H9 (cell line): ENCODE data around the gene TBC1D22A. TPM values are rescaled to one million over a fixed set of nuclear protein-coding genes. Genes with fewer than 3 reads are reported as not detected.

Source experiments
- DNase-seq: peaks from one replicate; pipeline ENCODE4 v3.0.0-alpha.2; 2017
- H2AFZ ChIP-seq: one replicate; pipeline ENCODE4 v1.6.1; 2013; ENCODE audit warnings: mild to moderate bottlenecking, low read length, control low read depth, moderate library complexity
- H2AK5ac ChIP-seq: 2 replicates; pipeline ENCODE4 v1.6.1; 2013; ENCODE audit warnings: low read length, control low read depth, mixed read lengths; ENCODE audit not compliant: insufficient read length
- H2BK120ac ChIP-seq: one replicate; pipeline ENCODE4 v1.6.1; 2013; ENCODE audit warnings: low read depth, mild to moderate bottlenecking, low read length, control low read depth, inconsistent platforms; ENCODE audit not compliant: poor library complexity, severe bottlenecking
- H2BK12ac ChIP-seq: 2 replicates; pipeline ENCODE4 v1.6.1; 2013; ENCODE audit warnings: low read length, control low read depth, mixed read lengths, low read depth; ENCODE audit not compliant: insufficient read length
- H2BK15ac ChIP-seq: 2 replicates; pipeline ENCODE4 v1.6.1; 2013; ENCODE audit warnings: low read depth, low read length, control low read depth
- H2BK20ac ChIP-seq: one replicate; pipeline ENCODE4 v1.6.1; 2013; ENCODE audit warnings: low read depth, mild to moderate bottlenecking, low read length, control low read depth, inconsistent platforms; ENCODE audit not compliant: poor library complexity, severe bottlenecking
- H2BK5ac ChIP-seq: 2 replicates; pipeline ENCODE4 v1.6.1; 2013; ENCODE audit warnings: low read length, control low read depth, mixed read lengths; ENCODE audit not compliant: insufficient read length
- H3K14ac ChIP-seq: 2 replicates; pipeline ENCODE4 v1.6.1; 2013; ENCODE audit warnings: low read length, control low read depth; ENCODE audit not compliant: insufficient read depth
- H3K18ac ChIP-seq: 2 replicates; pipeline ENCODE4 v1.6.1; 2013; ENCODE audit warnings: low read depth, mild to moderate bottlenecking, mixed read lengths, low read length, control low read depth; ENCODE audit not compliant: insufficient read length
- H3K23ac ChIP-seq: 2 replicates; pipeline ENCODE4 v1.6.1; 2013; ENCODE audit warnings: low read length, control low read depth, mixed read lengths, low read depth; ENCODE audit not compliant: insufficient read length
- H3K23me2 ChIP-seq: 2 replicates; pipeline ENCODE4 v1.6.1; 2013; ENCODE audit warnings: low read depth, mild to moderate bottlenecking, mixed read lengths, low read length, control low read depth; ENCODE audit not compliant: insufficient read length, poor library complexity, severe bottlenecking
- H3K27ac ChIP-seq: 2 replicates; pipeline ENCODE4 v1.5.1; 2013; ENCODE audit warnings: low read length, control low read depth, mixed read lengths, low read depth; ENCODE audit not compliant: insufficient read length
- H3K27me3 ChIP-seq: 2 replicates; pipeline ENCODE4 v1.6.1; 2013; ENCODE audit warnings: low read length, control low read depth, inconsistent platforms; ENCODE audit not compliant: insufficient read depth
- H3K4ac ChIP-seq: 2 replicates; pipeline ENCODE4 v1.6.1; 2013; ENCODE audit warnings: low read depth, mild to moderate bottlenecking, control low read depth, inconsistent platforms, low read length, moderate library complexity
- H3K4me1 ChIP-seq: 2 replicates; pipeline ENCODE4 v1.6.1; 2013; ENCODE audit warnings: low read length, control low read depth, inconsistent platforms; ENCODE audit not compliant: insufficient read depth
- H3K4me2 ChIP-seq: 2 replicates; pipeline ENCODE4 v1.6.1; 2013; ENCODE audit warnings: low read length, control low read depth, mixed read lengths; ENCODE audit not compliant: insufficient read length, insufficient read depth
- H3K56ac ChIP-seq: 2 replicates; pipeline ENCODE4 v1.6.1; 2013; ENCODE audit warnings: low read depth, mild to moderate bottlenecking, mixed read lengths, low read length, control low read depth; ENCODE audit not compliant: insufficient read length
- H3K79me1 ChIP-seq: 2 replicates; pipeline ENCODE4 v1.6.1; 2013; ENCODE audit warnings: low read depth, mild to moderate bottlenecking, moderate library complexity, low read length, control low read depth, inconsistent platforms; ENCODE audit not compliant: insufficient read depth, poor library complexity, severe bottlenecking
- H3K79me2 ChIP-seq: 2 replicates; pipeline ENCODE4 v1.6.1; 2013; ENCODE audit warnings: low read length, control low read depth, inconsistent platforms; ENCODE audit not compliant: insufficient read depth
- H3K9ac ChIP-seq: 2 replicates; pipeline ENCODE4 v1.6.1; 2013; ENCODE audit warnings: low read length, control low read depth, mixed read lengths; ENCODE audit not compliant: insufficient read length; ENCODE audit errors: extremely low read depth
- H3K9me3 ChIP-seq: one replicate; pipeline ENCODE4 v1.6.1; 2013; ENCODE audit warnings: low read depth, low read length, inconsistent platforms; ENCODE audit not compliant: control insufficient read depth
- H3T11ph ChIP-seq: one replicate; pipeline ENCODE4 v1.6.1; 2013; ENCODE audit warnings: mild to moderate bottlenecking, low read length, control low read depth, inconsistent platforms
- H4K20me1 ChIP-seq: one replicate; pipeline ENCODE4 v1.6.1; 2013; ENCODE audit not compliant: control insufficient read depth, insufficient read length, insufficient read depth
- H4K5ac ChIP-seq: 2 replicates; pipeline ENCODE4 v1.6.1; 2013; ENCODE audit warnings: low read depth, mild to moderate bottlenecking, mixed read lengths, low read length, control low read depth; ENCODE audit not compliant: insufficient read length
- H4K8ac ChIP-seq: replicated peaks from 2 replicates; pipeline ENCODE4 v1.6.1; 2013; ENCODE audit warnings: low read length, control low read depth, mixed read lengths, low read depth; ENCODE audit not compliant: insufficient read length
- H4K91ac ChIP-seq: 2 replicates; pipeline ENCODE4 v1.6.1; 2013; ENCODE audit warnings: low read depth, mild to moderate bottlenecking, moderate library complexity, mixed read lengths, low read length, control low read depth; ENCODE audit not compliant: insufficient read length
- H3K27ac Mint-ChIP-seq, 3 experiments: 2 replicates in 2 of 3; 3 replicates in 1 of 3; pipeline ENCODE4 v1.8.0; 2020 to 2021; ENCODE audit warnings: mixed read lengths in 3 of 3, mild to moderate bottlenecking in 1 of 3, moderate library complexity in 1 of 3
- H3K27me3 Mint-ChIP-seq: 2 replicates; pipeline ENCODE4 v1.8.0; 2021; ENCODE audit warnings: low read depth, mild to moderate bottlenecking, moderate library complexity, mixed read lengths
- H3K36me3 Mint-ChIP-seq, 3 experiments: 2 replicates in 2 of 3; 3 replicates in 1 of 3; pipeline ENCODE4 v1.8.0; 2020 to 2021; ENCODE audit warnings: low read depth in 3 of 3, mixed read lengths in 3 of 3; ENCODE audit not compliant: insufficient read depth in 1 of 3
- H3K4me1 Mint-ChIP-seq, 2 experiments: 2 replicates each; pipeline ENCODE4 v1.8.0; 2020; ENCODE audit warnings: mixed read lengths in 2 of 2
- H3K4me3 Mint-ChIP-seq, 2 experiments: 2 replicates in 1 of 2; 3 replicates in 1 of 2; pipeline ENCODE4 v1.8.0; 2020 to 2021; ENCODE audit warnings: mild to moderate bottlenecking in 2 of 2, mixed read lengths in 2 of 2, moderate library complexity in 1 of 2
- H3K9me3 Mint-ChIP-seq, 2 experiments: 2 replicates in 1 of 2; 3 replicates in 1 of 2; pipeline ENCODE4 v1.8.0; 2020; ENCODE audit warnings: mild to moderate bottlenecking in 2 of 2, mixed read lengths in 2 of 2, moderate library complexity in 1 of 2
- WGBS: extraction: QIAGEN DNeasy Blood & Tissue Kit; methylation state at CpG from one replicate; pipeline ENCODE4 v1.1.7; 2013; ENCODE audit warnings: missing lambda C conversion rate, low lambda C conversion rate, mixed read lengths; ENCODE audit not compliant: insufficient read length; ENCODE audit errors: extremely low coverage; 5-methylcytosine and 5-hydroxymethylcytosine counted together
- total RNA-seq: library from RNA; stranded (reverse); gene quantifications from 2 replicates; pipeline ENCODE4 v1.2.1, GENCODE V29; 2021
- TF ChIP-seq, protein P1 (sequence below): fragments of 200-600 bp; sonication (generic); conservative IDR thresholded peaks from 3 replicates; pipeline ENCODE4 v1.8.0; 2021; ENCODE audit warnings: antibody characterized with exemption, mild to moderate bottlenecking

The TBC1D22A gene
- total RNA-seq, 1 experiment from 2014 or later, result 20.8 TPM

GRCh38 chr22:47006869-47007268 lies 244.4 kb downstream of the TBC1D22A start:
- Histone ChIP-seq H3K27me3 (no peaks in the 10 kb centered on the region), H3K23ac (no peak overlapping the region), H3K23me2 (no peaks in the 10 kb centered on the region), H4K8ac (no peak overlapping the region), H2BK15ac (no peak overlapping the region), H4K91ac (no peak overlapping the region), H3K14ac (no peak overlapping the region; the same call in 1 of the 2 replicates), H2BK20ac (no peak overlapping the region), H3K9me3 (no peaks in the 10 kb centered on the region), H3K18ac (no peak overlapping the region), H3K4ac (no peak overlapping the region), H3T11ph (no peak overlapping the region), H3K56ac (no peak overlapping the region), H3K4me1 (no peaks in the 10 kb centered on the region), H3K4me2 (no peak overlapping the region), H3K27ac (no peak overlapping the region), H2BK12ac (no peak overlapping the region), H3K9ac (no peak overlapping the region), H4K20me1 (no peaks in the 10 kb centered on the region), H3K79me2 (no peaks in the 10 kb centered on the region), H2AK5ac (no peak overlapping the region), H2BK120ac (no peak overlapping the region), H4K5ac (no peak overlapping the region), H2BK5ac (no peak overlapping the region), H3K79me1 (no peaks in the 10 kb centered on the region), H2AFZ (no peak overlapping the region)
- TF ChIP-seq, protein P1, sequence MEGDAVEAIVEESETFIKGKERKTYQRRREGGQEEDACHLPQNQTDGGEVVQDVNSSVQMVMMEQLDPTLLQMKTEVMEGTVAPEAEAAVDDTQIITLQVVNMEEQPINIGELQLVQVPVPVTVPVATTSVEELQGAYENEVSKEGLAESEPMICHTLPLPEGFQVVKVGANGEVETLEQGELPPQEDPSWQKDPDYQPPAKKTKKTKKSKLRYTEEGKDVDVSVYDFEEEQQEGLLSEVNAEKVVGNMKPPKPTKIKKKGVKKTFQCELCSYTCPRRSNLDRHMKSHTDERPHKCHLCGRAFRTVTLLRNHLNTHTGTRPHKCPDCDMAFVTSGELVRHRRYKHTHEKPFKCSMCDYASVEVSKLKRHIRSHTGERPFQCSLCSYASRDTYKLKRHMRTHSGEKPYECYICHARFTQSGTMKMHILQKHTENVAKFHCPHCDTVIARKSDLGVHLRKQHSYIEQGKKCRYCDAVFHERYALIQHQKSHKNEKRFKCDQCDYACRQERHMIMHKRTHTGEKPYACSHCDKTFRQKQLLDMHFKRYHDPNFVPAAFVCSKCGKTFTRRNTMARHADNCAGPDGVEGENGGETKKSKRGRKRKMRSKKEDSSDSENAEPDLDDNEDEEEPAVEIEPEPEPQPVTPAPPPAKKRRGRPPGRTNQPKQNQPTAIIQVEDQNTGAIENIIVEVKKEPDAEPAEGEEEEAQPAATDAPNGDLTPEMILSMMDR, result no peak
- H3K4me1 Mint-ChIP-seq, result peaks cover 2 to 3% of the 10 kb centered on the region in 2 experiments; a peak in 1 of 4 replicates
- no CpG with 5 or more reads among the region's 5 CpGs for WGBS
- H3K27ac Mint-ChIP-seq, result peak overlapping the region in 1 of 3 experiments; percentile 61; a peak in 1 of 7 replicates
- no peaks in the 10 kb centered on the region; the same call in 1 of the 2 replicates for H3K27me3 Mint-ChIP-seq
- DNase-seq, result no peak
- no peaks in the 10 kb centered on the region; a peak in 1 of 7 replicates for H3K36me3 Mint-ChIP-seq
- H3K4me3 Mint-ChIP-seq, result no peak overlapping the region
- H3K9me3 Mint-ChIP-seq, result no peaks in the 10 kb centered on the region
